GM21717 (cell line): ENCODE results near the gene CREBRF.
"Not testable (repeated sequence)": the region's sequence is repeated elsewhere in the genome, so short reads cannot be mapped to it uniquely, and the experiment has no call there.

Source experiments
- ATAC-seq: cut with Tn5 transposase; IDR thresholded peaks from one replicate; pipeline ENCODE4 v1.9.1; 2021; ENCODE audit warnings: mild to moderate bottlenecking, moderate library complexity; ENCODE audit not compliant: unreplicated experiment

The CREBRF gene

DNA sequence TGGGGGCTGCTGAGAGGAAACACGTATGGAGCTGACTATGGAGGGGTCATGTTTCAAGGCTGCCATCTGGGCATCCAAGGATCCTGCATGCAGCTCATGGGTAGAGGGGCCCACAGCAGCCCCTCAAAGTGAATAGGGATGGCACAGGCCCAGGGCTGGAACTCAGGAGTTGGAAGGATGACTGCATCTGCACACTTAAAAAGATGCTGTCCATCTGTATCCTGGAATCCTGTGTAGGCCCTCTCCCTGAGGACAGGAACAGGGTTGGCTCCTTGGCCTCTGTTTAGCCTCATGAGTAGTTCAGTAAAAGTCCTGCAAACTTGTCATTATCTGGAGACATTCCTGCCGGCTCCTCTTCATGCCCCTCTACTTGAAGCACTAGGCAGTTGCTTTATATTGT, 92.2 kb downstream of the CREBRF start:
- ATAC-seq, result no peak

DNA sequence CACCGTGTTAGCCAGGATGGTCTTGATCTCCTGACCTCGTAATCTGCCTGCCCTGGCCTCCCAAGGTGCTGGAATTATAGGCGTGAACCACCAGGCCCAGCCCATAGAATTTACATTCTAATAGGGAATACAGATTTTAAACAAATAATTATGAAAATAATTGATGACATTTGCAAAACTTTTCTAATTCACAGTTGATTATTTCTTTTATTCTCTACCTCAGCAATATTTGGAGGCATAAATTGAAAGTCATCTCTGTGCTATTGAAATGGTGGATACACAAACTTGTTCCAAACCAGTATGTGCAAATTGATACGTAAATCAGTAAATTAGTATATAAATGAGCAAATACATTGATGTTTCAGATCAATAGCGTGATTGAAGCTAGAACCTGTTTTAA, 96.4 kb downstream of the CREBRF start:
- no peak for ATAC-seq

DNA sequence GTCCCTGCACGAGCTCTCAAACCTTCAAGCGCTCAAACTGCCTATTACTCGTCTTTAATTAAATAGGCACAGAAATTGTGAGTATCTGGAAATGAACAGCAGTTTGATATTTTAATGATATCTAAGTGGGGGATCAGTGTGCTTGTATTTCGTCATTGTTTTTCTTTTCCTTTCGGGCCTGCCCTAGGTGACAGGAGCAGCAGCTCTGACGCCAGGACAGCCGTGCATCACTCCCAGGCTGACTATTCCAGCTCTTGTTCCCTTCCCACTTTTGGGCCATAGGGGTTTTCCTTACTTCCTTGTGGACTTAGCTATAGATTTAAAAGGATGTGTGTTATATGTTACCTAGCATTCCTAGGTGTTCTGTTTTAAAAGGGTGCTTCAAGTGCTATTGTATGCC, 97.7 kb downstream of the CREBRF start:
- no peak for ATAC-seq

DNA sequence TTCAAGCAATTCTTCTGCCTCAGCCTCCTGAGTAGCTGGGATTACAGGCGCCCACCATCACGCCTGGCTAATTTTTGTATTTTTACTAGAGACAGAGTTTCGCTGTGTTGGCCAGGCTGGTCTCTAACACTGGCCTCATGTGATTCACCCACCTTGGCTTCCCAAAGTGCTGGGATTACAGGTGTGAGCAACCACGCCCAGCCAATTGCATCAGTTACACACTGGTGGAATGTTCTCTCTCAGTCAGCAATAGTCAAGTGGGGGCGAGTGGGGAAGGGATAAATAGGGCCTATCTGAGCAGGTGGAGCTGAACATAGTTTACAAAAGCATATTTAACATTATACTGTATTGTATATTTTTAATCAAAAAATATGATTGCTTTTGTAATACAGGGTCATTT, 98.5 kb downstream of the CREBRF start:
- ATAC-seq, result not testable (repeated sequence)

DNA sequence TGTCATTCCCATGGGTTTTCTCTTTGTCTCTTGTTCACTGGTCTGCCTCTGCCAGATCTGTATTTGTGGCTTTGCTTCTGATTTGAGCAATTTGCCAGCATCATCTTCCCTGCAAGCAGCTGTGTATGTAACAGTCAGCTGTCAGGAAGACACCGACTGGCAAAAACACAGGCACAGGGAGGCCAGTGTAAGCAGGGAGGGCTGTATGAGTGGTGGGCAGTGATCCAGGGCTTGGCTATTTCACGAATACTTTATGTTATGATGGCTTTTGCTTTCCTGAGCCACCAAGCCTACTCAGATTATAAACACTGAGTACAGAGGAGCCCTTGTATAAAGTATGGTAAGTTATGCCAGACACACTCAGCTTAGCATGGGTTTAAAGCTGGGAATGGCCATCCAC, 99.8 kb downstream of the CREBRF start:
- no peak for ATAC-seq

DNA sequence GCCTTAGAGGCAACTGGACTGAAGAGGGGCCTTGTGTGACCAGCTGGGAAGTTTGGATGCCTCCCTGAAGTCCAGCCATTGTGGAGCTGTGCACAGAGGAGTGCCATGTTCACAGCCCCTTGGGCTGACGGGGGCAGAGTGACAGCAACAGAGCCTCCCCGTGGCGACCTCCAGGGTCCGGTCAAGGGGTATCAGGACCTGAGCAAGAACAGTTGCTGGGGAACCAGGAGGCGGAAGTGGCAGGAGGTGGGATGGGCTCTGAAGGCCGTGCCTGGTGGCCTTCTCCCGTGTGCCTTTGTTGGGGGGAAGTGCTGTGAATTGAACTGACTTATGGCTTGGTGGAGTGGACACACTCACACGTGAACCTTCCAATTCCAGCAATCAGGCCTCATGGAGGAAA, 102.2 kb downstream of the CREBRF start:
- no peak for ATAC-seq

DNA sequence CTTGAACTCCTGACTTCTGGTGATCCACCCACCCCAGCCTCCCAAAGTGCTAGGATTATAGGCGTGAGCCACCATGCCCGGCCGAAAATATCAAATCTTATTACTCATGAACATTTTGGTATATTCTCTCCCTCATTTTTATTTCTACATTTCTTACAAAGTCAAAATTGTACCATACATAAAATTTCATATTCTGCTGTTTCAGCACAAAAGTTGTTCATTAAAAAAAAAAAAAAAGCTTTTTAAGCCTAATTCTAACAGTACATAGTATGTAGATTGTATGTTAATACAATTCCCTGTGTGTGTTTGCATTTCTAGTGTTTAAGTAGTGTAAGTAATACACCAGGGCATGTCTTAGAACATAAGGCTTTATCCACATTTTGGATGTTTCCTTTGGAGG, 103.1 kb downstream of the CREBRF start:
- ATAC-seq, result no peak

DNA sequence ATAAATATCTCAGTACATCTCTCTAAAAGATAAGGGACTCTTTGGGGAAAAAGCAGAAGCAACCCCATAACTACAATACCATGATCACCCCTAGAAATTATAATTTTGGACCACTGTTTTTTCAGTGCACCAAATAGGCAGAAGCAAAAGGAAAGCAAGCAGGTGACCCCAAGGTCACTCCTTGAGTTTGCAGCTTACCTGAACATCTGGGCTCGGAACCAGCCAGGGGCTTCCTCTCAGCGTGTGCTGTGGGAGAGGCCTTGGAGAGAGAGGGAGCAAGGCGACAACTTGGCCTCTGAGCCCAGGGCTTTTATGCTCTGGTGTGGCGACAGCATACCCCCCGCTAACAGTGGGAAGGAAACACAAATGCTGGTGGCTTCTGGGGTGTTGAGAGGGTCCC, 105.0 kb downstream of the CREBRF start:
- no peak for ATAC-seq

DNA sequence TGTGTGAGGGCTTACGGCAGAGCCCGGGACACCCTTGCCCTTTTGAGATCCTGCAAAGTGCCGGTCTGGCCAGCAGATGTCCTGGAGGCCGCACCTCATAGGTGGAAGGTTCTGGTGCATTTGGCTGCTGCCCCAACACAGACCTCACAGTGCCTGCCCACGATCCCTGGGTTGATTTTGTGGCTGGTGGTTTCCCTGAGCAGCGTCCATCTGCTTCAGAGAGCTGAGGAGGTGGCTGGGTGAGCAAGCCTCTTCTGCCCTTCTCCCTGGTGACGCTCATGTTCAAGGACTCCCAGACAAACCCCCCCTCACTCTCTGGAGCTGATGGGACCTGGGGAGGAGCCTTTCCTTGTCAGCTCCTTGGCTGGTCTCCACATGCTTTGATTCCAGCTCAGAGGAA, 107.1 kb downstream of the CREBRF start:
- ATAC-seq, result no peak

DNA sequence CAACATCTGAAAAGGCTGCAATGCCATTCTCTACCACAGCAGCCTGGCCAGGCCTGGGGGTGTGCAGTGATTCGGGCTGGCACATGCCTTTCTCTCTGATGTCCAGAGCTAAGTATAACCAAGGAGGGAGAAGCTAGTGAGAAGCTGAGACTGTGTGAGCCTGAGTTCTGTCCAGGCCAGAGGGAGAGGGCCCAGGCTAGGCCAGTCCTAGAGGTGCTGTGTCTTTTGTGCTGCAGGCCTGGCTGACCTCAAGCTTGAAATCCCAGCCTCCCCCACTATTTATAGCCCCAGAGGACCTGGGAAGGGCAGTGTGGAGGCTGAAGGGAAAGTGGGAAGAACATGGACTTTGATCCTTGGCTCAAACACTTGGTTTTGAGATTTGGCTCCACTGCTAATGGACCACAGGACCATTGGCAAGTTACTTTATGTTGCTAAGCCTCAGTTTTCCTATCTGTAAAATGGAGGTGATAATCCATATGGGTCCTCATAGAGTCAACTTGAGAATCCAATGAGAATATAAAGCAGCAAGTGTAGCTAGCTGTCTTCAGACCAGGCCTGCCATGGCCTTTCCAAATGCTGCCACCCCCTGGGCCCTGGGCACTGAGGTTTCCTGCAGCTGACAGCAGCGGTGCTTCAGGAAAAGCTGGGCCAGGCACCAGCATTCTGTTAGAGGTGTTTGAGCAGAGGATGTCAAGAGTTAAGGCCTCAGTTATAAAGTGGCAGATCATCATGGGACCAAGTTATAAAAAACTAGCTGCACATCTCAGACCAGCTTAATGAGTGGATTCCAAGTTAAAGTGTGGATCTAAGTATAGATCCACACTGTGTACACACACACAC, 109.2 kb downstream of the CREBRF start:
- no peak for ATAC-seq

DNA sequence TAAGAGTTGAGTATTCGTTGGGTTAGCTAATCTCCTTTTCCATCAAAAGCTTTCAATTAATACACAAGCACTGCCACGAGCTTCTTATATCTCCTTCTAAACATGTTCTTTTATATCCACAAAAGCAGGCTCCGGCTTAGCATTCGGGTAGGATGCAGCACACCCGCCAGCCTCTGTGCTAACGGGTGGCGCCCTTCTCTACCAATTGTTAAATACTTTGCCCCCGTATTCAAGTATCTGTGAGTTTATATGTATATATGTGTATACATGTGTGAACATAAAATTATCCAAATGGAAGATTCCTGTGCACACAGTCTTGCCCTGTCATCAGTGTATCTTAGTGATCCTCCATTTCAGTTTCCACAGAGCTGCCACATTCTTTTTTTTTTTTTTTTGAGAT, 116.0 kb downstream of the CREBRF start:
- no peak for ATAC-seq

DNA sequence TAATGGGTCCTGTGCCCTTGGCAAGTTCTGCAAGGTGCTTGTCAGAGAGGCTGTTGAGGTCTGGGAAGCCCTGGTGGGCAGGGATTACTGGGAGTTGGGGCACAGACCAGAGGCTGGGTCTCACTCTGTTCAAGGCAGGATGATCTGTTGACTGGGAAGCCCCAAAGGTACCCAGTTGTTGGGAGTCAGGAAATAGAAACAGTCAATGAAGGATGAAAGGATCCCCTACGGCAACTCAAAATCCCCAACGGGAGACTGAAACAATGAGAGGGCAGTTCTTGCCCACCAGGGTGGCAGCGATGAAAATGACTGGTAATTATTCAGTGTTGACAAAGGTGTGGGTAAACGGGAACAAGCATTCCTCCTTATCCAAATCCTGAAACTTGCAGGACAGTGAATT, 119.4 kb downstream of the CREBRF start:
- no peak for ATAC-seq

DNA sequence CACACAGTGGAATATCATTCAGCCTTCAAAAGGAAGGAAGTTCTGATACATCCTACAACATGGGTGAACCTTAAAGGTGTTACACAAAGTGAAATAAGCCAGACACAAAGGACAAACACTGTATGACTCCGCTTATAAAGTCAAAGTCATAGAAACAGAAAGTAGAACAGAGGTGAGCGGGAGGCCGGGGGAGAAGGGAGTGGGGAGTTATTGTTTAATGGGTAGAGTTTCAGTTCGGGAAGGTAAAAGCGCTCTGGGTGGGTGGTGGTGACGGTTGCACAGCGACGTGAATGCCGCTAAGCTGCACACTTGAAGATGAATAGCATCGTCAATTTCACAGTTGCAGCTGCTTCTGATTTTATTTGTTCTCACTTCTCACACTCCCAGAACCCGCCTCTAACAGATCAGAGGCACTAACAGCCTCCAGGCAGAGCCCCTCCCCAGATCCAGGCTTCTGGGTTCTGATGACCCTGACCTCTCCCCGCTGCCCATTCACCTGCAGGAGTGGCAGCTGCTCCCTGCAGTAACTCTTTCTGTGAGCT, 122.3 kb downstream of the CREBRF start:
- no peak for ATAC-seq

DNA sequence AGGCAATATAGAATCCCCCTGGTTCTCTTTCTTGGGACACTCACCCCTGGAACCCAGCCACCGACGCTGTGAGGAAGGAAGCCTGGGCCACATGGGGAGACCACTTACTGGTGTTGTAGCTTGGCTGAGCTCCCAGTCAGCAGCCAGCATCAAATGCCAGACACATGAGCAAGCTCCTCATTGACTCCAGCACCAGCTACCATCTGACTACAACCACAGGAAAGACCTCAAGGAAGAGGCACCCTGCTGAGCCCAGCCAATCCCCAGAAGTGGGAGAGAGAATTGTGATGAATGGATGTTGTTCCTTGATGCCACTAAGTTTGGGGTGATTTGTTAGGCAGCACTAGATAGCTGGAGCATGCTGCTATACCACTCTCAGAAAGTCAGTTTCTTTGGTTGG, 124.2 kb downstream of the CREBRF start:
- no peak for ATAC-seq

DNA sequence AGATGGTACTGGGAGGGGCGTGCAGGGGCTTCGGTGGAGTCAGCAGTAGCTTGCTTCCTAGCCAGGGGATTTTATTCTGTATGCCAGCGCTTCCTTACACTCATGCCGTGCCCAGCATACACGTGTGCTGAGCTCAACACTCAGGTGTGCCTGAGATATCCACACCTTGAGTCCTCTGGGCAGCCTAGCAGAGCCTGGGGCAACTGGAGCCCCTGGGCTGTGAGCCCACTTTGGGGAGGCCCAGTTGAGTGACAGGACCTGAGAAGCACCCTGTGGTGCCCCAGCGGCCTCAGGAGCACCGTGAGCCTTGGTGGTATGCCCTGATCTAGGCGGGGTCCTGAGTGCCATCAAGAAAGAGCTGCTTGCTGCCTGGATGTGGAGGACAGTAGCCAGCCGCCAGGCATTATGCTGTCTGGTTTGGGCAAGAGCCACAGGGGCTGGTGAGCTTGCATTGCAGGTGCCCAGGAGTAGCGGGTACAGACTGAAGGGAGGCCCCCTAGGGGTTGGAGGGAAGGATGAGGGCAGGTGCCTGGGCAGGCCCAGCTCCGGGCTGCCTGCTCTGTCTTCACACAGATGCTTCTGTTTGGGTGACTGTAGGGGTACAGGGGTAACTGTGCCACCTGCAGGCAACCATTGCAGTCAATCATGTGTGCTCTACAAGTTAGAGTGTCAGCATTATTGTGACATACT, 131.0 kb downstream of the CREBRF start:
- ATAC-seq, result no peak

DNA sequence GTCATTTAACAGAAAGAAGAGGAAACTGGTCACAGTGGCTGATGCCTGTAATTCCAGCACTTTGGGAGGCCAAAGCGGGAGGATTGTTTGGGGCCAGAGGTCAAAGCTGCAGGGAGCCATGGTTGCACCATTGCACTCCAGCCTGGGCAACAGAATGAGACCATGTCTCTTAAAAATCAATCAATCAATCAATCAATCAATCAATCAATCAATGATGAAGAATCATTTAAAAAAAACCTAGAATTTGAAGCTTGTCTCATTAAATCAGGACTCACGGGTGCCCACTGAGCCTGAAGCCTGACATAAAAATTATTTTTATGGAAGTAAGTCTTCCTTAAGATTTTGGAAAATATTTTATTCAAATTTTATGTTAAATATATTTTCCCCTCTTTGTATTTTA, 132.1 kb downstream of the CREBRF start:
- ATAC-seq, result no peak
